HG02885 (cell line): ENCODE data around the gene TTC34.

Experiments used
- ATAC-seq: cut with Tn5 transposase; IDR thresholded peaks from one replicate; pipeline ENCODE4 v1.9.1; 2021; ENCODE audit warnings: mild to moderate bottlenecking; ENCODE audit not compliant: unreplicated experiment, poor library complexity

Gene TTC34, protein sequence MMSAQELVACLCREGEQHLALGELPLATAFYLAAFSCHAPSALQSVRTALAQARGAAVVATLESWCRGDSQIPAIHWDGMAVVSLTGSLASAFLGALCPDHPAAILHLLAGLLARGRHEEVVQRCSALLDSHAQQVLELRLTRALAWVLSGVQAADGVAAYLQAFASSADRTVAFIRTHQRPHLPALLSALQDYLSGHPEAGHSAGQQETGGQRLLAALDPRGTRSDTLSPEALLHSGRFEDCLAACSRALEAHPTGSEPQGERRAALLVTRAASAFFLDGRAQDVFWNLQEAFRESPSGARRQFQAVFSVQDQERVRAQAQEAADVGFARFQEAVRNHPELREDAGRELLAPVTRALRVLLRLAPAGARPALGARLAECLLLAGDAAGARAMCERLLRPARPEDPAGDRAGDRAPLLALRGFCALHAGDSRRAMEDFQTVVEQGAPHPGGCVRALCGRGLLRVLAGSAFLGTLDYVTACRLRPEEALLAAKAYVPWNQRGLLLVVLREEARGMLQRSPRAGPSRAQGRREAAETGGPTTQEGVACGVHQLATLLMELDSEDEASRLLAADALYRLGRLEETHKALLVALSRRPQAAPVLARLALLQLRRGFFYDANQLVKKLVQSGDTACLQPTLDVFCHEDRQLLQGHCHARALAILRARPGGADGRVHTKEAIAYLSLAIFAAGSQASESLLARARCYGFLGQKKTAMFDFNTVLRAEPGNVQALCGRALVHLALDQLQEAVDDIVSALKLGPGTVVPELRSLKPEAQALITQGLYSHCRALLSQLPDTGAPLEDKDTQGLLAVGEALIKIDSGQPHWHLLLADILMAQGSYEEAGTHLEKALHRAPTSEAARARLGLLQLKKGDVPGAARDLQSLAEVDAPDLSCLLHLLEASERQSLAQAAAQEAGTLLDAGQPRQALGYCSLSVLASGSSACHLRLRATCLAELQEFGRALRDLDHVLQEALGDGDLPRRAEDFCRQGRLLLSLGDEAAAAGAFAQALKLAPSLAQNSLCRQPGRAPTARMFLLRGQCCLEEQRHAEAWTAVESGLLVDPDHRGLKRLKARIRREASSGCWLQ

DNA sequence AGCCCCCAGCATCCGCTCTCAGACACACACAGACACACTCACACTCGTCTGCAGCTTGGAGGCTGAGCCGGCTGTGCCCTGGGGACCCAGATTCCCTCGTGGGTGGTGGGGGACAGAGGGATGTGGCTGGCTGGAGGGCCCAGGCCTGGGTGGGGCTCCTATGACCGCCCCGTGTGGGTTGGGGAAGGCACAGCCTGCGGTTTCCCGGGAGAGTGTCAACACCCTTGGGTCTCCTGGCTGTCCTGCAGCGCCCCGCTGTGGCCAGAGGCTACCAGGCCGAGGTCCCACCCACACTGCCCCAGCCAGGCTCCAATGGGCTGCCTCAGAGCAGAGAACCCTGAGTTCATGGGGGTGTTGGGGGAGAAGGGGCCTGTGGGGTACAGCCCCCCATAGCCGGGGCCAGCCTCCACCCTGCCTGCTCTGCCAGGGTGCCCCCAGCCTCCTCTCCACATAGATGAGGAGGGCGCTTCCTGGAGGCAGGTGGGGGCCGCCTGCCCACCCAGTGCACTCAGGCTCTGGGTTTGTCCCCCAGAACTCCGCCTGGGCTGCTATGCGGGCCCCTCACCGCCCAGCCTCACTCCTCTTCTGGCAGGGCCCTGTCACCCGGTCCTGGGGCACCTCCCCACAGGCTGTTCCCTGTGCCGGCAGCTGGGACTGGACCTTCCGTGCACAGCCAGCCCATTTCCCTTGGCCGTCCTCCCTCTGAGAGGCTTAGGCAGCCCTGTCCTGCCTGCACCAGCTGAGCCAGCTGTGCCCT, at the start of gene TTC34:
TSS of gene TTC34 (minus strand) at position 159 of the 757 bp plus-strand sequence. CDS start 866 bp downstream, outside the sequence.
- no peak for ATAC-seq

DNA sequence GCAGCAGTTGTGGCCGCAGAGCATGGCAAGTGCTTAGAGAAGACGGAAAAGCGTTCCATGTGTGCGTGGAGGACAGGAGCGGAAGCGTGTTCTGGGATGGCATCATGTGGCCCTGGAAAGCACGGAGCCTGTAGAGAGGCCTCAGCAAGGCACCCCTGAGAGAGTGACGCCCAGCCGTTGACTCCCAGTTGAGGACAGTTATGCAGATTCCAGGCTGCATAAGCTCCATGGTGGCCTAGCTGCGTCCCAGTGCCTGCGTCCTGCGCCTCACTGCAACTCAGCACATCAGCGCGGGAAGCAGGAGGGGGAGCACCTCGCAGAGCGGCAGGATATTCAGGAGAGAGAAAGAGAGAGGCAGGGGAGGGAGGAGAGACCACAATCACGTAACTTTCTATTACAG, 49.0 kb upstream of the TTC34 start:
- no peak for ATAC-seq

DNA sequence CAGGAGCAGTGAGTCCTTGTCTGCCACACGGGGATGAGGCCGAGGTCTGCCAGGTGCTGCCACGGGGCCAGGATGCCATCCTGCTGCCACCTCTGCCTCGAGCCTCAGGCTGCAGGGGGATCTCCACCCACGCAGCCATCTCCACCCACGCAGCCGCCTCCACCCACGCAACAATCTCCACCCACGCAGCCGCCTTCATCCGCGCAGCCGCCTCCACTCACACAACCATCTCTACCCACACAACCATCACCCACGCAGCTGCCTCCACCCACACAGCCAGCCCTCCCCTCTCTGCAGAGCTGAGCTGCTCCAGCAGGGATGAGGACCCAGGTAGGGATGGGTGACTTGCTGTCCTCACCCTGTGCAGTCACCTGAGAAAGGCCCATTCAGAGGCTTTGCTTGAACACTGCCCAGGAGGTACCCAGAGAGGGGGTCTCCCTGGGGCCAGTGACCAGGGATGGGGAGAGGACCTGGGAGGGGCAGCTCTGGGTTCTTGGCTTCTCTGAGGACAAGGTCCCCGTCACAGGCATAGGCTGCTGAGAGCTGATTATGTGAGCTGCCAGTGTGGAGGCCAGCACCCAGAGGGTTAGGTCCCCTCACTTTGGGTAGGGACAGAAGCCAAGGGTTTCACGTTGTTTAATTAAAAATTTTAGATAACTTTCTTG, 46.6 kb upstream of the TTC34 start:
- no peak for ATAC-seq

DNA sequence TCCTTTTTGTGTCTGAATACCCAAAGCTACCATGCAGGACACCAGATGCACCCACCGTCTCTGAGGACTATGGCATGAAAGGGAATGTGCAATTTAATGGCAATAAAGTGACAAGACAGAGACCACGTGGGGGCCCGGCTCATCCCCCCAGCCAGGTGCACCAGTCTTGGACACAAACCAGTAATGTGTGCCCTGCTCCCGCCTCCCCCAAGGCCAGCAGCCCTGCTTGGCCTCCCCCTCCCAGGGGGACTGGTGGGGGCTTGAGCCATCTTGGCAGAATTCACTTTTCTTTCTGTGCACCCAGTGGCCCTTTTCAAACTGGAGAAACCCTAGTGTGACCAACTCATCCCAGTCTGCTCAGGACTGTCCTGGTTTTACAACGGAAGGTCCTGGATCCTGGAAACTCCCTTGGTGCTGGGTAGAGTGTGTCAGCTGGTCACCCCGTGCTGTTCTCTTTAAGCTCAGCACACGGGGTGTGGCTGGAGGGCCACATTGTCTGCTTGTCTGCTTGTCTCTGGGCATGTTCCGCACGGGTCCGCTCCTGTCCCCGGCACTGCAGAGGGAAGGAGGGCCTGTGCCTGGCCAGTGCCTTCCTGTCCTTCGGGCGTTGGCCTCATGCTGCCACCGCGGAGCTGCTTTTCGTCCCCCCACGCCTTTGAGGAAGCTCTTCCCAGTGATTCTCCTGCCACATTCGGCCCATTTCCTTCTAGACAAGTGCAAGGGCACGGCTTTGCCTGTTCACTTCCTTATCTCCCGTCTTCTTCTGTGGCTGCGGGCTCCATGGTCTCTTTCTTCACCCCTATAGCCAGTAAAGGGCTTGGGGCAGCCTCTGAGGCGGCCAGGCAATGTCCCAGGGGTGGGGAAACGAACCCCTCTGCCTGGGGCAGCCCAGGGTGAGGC, 45.8 kb upstream of the TTC34 start:
- ATAC-seq, result no peak

DNA sequence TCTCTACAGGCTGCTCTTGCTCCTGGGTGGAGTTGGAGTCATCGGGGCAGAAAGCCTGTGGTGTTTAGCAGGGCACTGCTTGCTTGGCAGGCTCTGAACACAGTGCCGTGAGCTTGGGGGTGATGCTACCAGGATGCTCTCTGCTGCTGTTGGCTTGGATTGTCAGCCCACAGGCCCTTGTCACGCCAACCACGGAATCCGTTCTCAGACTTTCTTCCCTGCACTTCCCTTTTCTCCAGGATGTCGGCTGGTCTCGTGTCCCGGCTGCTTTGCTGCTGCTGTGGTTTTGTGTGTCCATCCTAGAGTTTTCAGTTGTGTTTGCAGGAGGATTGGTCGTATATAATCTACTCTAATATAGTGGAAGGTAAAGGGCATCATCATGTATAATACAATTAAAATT, 44.4 kb upstream of the TTC34 start:
- no peak for ATAC-seq

DNA sequence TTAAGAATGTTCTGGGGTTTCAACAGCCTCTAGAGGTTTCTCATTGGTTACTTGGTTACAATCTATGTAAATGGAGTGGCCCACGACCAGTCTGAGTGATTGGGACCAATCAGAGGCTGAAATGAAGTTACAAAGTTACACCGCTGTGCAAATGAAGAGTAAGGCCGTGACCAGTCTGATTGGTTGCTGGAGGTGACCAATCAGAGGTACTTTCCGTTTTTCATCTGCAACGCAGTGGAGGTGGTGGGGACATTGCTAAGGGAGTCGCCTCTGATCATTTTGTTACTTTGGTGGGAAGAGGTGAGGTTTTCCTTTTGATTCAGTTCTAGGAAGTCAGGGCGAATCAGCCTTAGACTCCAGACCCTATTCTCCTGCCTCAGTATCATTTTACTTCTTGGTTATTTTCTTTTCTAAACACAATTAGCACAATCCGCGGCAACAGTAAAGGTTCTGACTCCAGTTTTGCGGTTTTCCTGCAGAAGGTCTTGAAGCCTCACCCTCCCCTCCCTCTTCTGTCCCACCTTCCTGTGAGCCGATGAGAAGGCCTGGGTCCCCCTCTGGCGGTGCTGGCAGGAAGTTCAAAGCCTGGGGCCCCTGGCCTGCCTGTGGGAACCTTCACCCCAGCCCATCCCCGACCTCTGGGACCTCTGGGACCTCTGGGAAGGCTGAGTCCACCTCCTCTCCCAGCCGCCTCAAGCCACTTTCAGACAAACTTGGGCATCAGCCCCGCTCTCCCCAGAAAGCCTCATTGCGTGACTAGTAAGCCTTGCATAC, 38.7 kb upstream of the TTC34 start:
- ATAC-seq, result no peak

DNA sequence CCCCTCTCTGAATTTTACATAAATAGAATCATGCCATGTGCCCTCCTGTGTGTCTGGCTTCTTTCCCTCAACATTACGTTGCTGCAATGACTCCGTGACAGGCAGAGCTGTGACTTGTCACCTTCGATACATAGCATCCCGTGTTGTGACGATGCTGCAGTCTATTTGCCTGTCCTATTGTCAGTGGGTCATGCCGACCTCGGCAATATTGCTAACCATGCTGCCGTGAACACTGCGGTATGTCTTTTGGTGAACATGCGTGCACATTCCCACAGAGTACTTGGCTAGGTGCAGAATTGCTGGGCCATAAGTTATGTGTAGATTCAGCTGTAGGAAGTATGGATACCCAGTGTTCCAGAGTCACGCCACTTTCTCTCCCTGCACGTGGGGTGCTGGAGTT, 36.3 kb upstream of the TTC34 start:
- no peak for ATAC-seq

DNA sequence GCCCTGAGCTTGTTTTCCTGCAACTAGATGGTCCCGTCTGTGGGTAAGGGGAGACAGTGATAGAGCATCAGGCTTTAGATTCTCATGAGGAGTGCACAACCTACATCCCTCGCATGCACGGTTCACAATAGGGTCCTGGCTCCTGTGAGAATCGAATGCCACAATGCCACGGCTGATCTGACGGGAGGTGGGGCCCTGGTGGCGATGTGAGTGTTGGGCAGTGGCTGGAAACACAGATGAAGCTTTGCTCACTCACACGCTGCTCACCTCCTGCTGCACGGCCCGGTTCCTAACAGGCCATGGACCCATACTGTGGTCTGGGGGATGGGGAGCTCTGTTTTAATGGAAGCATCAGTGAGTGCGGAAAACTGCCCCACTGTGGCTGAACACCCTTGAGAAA, 35.8 kb upstream of the TTC34 start:
- no peak for ATAC-seq

DNA sequence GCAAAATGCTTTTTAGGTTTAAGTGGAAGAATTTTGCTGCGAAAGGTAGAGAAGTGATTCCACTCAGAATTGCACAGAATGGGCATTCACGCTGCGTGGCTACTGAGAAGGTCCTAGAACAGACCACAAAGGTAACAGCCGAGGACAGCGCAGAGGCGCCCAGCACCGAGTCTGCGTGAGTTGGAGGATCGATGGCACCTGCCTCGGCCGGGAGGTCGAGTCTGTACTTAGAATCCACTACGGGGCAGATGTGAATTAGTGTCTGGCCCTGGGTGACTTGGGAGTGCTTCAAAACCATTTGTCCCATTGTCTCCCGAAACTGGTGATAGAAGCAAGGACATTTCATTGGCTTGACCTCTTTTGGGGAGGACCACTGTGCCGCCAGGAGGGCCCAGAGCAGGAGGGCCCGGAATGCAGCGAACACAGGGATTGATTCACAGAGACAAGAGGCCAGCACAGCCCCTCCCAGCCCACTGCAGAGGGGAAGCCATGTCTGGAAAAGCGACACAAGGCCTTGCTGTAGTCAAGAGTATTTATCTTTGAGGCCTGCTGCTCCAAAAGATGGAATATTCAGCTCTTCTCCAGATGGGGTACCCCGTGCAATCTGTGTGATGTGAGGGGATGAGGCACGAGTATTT, 35.0 kb upstream of the TTC34 start:
- ATAC-seq, result no peak

DNA sequence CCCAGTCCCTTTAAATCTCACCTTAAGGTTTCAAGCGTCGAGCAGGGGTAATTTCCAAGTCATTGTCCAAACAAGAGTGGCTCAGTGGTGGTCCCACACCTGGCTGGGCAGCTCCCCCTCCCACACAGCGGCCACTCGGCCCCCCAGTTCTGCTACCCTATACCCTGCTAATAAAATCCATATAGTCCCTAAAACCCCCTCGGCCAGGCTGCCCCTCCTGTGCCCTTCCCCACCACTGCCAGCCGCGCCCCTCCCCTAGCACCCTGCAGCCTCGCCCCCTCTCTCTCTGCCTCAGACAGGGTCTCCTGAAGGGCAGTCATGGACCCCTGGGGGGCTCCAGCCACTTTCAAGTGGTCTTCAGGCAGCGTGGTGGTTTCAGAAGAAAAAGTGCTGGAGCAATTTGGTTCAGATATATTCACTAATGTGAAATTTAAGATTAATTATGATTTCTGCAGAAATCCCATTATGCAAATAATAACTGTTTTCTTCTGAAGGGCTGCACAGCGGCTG, 34.2 kb upstream of the TTC34 start:
- ATAC-seq, result no peak

DNA sequence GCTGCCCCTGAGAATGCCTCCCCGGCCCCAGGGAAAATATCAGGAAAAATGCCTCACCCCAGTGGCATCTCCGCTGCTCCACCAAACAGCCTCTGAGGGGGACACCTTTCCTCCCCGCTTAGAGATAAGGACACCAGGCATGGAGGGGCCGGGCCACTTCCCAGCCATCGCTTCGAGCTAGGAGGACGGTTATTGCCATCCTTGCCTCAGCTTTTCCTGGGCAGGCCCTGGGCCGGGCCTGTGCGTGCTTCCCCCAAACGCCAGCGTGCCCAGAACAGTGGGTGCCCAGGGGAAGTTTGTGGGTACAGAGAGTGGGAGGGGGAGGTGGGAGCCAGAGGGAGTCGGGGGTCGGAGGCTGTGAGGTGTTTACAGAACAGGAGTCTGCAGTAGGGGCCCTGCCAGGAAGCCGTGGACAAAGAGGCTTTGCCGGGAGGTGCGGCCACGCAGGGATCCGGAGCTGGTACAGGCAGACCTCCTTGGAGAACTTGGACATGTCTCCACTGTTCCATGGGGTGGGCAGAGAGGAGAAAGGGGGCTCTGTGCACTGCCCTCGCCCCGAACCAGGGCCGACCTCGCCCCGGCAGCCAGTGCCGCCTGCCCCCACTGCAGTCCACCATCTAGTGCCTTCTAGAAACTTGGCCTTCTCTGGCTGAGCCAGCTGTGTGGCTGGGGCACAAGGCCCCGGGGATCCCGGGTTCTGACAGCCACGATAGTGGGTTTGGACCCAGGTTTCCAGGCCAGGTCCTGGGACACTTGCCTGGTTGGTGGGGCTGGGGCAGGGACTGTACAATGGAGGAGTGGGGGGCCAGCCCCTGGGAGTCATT, 33.5 kb upstream of the TTC34 start:
- ATAC-seq, result no peak

DNA sequence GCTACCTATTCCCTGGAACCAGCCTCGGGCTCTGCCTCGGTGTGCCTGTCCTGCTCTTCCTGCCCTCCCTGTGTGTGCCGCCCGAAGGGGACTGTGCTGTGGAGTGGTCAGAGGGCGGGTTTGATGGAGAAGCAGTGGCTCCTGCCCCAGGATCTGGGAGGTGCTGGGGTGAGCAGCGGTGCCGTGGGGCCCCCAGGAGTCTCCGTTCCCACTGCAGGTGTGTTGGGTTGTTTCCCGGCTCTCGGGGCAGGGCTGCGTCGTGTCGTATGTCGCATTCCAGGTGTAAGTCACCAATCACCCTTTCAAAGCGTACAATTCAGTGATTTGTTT, 32.6 kb upstream of the TTC34 start:
- no peak for ATAC-seq

DNA sequence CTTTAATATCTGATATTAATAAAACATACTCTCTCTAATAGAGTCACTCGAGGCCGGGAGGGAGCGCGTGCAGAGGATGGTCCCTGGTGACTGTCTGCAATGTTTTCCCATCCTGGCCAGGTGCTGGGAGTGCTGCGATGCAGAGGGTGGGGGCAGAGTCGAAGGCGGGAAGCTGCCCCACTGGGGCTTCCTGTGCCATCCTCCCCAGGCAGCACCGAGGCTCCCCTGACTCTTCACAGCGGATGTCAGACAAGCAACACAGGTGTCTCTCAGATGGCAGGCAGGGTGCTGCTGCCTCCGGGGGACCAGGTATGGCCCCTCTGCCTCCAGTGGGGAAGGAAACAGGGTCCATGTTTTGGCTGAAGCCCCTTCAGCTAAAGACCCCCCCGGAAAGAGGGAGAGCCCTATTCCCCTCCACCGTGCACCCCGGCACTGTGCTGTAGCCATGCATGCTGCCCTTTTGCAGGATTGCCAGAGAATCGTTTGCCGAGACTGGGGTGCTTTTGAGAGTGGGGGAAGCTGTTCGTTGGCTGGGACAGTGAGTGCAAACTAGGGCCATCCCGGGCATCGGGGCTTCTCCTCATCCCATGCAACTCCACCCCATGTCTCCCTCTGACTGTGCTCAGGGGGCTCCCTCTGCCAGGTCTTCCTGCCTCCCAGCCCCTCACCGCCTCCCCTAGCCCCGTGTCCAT, 32.1 kb upstream of the TTC34 start:
- ATAC-seq, result no peak

DNA sequence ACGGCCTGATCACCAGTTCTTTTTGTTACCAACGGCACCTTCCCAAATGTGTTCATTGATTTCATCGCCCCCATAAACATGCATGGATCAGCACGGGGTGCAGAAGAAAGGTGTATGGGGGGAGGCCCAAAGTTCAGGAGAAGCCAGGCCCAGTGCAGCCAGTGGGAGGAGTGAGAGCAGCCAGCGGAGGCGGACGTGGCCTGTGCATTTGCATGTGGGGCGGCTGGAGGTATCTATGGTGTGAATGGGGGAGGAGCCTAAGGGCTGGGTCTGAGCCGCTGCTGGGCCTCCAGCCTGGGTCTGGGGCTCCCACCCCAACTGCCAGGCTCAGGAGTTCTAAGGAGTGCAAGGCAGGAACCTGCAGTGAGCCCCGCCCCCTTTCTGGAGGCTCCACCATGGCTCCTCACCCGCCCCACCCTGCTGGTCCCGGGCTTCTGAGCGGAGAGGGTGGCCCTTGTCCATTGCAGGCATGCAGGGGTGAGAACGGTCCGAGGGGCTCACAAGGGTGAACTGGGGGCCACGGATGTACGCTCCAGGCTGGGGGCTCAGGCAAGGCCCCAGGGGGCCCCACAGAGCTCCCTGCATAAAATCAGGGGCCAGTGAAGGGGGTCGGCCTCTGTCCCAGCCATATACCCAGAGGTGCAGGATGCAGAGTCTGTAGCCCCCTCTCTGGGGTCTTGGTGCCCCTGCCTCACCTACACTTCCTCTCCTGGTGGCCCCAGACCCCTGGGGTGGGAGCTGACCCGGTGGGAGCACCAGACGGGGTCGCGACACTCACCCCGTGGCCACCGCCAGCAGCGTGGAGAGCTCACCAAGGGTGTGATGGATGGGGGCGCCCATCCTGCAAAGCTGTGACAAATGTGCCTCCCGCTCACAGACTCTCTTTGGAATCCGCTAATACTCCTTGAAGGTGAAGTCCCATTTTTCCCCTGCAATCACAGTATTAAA, 31.3 kb upstream of the TTC34 start:
- ATAC-seq, result no peak

DNA sequence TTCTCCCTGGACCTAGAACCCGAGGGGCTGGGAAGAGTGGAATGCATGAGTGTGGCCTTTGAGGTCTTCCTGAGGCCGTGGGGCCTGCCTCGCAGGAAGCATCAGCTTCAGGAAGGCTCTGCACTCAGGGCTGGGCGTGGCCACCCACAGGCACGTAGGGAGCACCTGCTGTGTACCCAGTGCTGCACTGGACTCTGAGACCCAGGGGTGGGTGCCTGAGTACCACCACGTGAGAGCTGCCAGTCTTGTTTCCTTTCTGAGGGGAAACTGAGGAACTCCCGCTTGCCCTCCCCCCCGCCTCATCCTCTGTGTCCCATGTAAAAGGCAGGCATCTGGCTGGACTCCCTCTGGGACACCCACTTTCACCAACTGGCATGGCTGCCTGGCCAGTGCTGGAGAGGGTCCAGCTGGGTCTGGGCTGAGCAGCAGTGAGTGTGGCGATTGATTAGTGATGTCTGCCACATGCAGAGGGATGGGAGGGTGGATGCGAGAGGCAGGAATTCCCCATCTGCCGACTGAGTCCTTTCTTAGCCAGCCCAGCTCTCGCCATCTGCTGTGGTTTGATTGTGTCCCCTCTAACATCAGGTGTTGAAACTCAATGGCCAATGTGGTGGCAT, 30.2 kb upstream of the TTC34 start:
- ATAC-seq, result no peak
